ENCODE results near the gene RELL2.

The RELL2 gene

DNA sequence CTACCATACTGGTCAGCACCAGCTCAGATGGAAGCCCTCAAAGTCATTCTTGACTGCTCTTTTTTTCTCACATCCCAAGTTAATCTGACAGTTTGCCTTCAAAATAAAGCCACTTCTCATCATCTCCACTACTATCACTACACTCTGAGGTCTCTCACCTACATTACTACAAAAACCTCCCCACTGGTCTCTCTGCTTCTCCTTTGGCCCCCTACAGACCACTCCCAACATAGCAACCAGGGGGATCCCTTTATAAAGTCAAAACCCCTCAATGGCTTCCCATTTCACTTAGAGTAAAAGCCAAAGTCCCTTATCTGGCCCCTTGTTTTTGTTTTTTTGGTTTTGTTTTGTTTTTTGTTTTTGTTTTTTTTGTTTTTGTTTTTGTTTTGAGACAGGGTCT is 40.6 kb downstream of the RELL2 start:
- no peak for DNase-seq (ENCODE audit: low read depth in 2 of 2)

DNA sequence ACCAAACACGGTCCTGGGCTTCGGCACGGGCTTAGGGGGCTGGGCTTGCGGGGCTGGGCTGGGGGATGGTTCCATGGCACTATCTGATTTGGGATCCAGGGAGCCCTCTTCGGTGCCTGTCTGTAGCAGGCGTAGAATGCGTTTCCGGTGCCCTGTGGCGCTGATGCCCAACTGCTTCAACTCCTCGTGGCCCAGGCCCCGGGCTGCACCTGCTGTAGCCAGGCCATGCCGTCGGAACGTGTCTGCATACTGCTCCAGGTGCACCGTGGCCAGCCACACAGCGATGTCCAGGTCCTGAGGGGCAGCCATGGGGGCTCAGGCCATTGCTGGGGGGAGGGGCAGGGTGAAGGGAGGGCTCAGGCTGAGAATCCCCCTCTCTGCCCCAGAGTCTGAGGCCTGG is 43.4 kb downstream of the RELL2 start:
- no peak for DNase-seq (ENCODE audit: low read depth in 2 of 2)

DNA sequence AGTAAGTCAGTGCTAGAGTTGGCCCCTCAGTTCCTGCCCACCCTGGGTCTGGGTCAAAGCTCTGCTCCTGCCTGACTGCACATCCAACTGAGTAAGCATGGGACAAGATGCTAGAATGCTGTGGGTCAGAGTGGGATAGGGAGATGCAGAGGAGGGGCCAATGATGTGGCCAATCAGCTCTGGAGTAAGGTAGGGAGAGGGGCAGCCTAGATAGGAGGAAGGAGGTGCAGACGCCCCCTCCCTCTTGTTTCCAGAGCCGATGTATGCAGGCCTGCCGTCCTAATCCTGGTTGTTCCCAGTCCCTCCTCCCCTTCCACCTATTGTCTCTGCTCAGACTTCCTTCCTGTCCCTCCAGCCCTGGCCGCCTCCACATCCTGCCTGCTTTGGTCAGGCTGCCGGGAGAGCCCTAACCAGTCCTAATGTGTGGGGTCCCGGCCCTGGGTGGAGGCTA is 44.0 kb downstream of the RELL2 start:
- no peak for DNase-seq (ENCODE audit: low read depth in 2 of 2)

DNA sequence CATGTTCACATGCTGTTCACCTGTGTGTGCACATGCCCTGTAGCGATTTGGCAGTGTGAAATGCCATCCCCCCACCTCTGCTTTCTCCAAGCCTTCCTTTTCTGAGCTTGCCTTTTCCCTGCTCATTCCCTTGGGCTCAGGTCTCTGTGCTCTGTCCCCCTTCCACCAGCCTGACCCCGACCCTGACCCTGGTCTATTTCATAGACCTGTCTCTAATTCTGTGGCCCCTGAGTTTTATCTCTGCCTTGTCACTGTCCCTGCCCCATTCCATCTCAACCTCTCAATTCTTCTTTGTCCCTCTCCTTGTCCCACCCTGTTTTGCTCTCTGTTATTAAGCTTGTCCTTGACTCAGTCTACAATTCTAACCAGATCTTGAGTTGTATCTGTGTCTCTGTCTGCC is 44.5 kb downstream of the RELL2 start:
- DNase-seq (ENCODE audit: low read depth in 2 of 2), result no peak

DNA sequence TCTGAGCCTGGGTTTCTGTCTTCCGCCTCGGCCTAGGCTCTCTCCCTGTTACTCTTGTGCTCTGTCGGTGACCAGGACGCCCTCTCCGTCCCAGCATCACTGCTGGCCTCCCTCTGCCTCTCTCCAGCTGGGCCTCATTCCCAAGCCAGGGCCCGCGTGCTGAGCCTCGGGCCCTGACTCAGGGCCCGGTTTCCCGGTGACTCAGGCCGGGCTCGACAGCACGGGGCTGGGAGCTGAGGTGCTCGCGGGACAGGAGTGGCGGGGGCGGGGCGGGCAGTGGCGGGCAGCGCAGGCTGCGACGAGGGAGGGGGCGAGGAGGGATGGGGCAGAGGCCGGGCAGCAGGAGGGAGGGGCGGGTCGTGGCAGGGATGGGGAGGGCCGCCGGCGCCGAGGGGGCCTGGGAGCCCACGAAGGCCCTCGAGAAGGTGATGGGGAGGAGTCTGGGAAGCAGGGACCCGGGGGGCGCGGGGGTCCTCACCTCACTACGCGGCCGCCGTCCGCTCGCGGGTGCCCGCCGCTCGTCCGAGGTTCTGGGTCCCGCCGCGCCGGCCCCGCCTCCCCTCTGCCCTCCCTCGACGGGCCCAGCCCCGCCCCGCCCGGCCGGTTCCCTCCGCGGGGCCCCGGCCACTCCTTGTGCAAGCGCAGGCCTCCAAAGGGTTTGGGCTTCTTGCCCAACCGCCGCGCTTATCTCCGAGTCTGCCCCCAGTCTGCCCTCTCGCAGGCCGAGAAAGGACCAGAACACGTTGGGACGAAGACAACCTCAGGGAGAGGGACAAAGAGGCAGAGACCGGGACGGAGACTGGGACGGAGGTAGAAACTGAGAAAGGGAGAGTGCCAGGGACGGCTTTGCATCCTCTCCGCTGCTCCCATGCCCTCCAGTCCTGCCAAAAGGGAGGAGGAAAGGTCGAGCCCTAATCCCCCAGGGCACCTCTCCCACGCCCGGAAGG is 45.2 kb downstream of the RELL2 start, which contains the start of gene ARAP3:
Gene ARAP3 (minus strand): TSS at position 536 of the 947 bp plus-strand sequence. CDS start 1,744 bp downstream, outside the sequence.
- no peak for DNase-seq (ENCODE audit: low read depth in 2 of 2)

DNA sequence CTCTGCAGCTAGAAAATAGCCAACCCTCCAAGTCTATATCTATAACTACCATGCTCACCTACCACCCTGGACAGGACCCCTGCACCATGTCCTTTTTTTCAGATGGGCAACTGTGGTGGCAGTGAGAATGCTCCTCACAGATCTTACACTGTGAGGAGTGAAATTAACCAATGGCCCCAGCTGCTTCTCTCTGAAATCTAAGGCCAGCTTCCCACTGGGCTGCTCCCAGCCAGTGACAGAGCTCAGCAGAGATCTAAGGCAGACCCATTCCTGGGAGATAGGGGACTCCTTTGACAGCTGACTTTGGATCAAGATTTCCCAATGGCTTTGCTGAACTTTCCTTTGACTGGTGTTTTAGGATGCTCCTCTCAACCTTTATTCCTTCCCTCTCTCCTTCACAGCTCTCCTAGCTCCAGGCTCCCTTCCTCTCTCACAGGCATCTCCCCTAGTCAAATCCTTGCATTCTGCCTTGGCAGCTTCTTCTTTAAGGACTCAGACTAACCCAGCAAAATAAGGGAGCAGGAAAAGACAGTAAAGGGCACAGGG is 46.9 kb downstream of the RELL2 start:
- DNase-seq (ENCODE audit: low read depth in 2 of 2), result no peak

DNA sequence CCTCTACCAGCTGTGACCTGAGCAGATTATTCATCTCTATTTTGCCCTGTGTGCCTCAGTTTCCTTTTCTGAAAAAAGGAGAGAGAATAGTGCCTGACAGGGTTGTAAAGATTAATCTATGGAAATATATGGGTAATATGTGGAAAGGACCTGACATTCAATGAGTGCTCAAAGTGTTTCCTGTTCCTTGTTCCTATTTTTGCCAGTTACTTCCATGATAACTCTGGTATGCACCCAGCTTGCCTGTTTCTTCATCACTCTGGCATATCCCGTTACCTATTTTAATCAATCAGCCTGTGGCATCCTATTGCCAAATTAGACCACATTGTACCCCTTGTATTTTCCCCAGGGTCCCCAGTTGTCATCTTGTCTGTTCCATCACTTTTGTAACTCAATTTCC is 48.8 kb downstream of the RELL2 start:
- no peak for DNase-seq (ENCODE audit: low read depth in 2 of 2)

DNA sequence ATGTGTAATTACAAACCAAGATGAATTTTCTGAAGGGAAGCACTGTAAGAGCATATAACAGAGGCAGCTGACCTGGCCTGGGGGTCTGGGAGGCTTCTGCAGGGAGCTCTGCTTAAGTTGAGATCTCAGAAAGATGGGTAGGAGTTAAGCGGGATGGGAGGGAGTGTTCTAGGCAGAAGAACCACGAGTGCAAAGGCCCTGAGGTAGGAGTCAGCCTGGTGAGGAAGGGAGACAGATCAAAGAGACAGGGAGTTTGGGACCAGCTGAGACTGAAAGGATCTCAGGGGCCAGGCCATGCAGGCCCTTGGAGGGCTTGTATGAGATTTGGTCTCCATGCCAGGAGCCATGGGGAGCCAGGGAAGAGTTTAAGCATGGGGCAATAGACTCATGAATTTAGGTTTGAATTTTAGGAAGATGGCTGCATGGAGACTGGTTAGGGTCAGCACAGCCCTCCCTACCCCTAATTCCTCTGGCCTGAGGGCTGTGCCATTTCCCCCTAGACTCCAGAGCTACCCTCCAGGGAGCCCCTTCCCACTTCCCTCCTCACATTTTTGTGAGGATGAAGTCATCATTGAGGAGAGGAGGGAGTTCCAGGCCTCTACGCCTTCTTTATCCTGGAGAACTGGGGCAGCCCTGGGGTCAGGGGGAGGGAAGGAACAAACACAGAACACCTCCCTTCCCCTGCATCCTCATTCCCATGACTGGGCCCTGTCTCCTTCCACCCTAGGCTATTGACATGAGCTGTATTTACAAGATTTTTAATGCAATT is 50.0 kb downstream of the RELL2 start:
- DNase-seq (ENCODE audit: low read depth in 2 of 2), result no peak
